HFF-Myc (cell line): ENCODE data around the gene PPP2R5B.

Source experiments
- DNase-seq: peaks from one replicate; pipeline ENCODE4 v3.0.0-alpha.2; 2011; ENCODE audit warnings: low read depth; ENCODE audit errors: extremely low read depth
- H3K4me3 ChIP-seq: replicated peaks from 2 replicates; pipeline ENCODE4 v1.5.1; 2011; ENCODE audit warnings: low read depth, mild to moderate bottlenecking, control low read depth, low read length
- TF ChIP-seq, protein P1 (sequence below): IDR thresholded peaks from 2 replicates; pipeline ENCODE4 v1.5.1; 2012; ENCODE audit warnings: mild to moderate bottlenecking, low read depth, low read length, control low read depth; ENCODE audit errors: missing control alignments

The PPP2R5B gene

DNA sequence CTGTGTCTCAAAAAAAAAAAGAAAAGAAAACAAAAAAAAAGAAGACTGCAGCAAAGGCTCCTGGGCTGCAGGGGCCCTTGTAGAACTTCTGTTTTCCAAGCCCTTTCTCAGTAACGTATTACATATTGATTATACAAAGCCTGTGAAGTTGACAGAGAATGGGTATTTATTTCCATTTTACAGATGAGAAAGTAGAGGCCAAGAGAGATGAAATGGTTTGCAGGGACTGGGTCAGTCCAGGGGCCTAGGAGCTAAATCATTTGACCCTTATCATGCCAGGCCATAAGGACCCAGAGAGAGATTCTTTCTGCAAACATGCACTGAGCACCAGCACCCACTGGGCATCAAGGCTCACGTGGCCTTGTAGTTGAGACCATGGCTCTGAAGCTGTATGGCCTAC is 4.5 kb downstream of the PPP2R5B start:
- DNase-seq = no peak
- no peak overlapping the region for H3K4me3 ChIP-seq
- TF ChIP-seq, protein P1, sequence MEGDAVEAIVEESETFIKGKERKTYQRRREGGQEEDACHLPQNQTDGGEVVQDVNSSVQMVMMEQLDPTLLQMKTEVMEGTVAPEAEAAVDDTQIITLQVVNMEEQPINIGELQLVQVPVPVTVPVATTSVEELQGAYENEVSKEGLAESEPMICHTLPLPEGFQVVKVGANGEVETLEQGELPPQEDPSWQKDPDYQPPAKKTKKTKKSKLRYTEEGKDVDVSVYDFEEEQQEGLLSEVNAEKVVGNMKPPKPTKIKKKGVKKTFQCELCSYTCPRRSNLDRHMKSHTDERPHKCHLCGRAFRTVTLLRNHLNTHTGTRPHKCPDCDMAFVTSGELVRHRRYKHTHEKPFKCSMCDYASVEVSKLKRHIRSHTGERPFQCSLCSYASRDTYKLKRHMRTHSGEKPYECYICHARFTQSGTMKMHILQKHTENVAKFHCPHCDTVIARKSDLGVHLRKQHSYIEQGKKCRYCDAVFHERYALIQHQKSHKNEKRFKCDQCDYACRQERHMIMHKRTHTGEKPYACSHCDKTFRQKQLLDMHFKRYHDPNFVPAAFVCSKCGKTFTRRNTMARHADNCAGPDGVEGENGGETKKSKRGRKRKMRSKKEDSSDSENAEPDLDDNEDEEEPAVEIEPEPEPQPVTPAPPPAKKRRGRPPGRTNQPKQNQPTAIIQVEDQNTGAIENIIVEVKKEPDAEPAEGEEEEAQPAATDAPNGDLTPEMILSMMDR = no peak

- DNase-seq = no peak
- no peak overlapping the region for H3K4me3 ChIP-seq
- TF ChIP-seq, protein P1 = no peak
Observed at GRCh38 chr11:64929625-64930024, 5.1 kb downstream of the PPP2R5B start.

GRCh38 chr11:64930340-64930739 is 5.9 kb downstream of the PPP2R5B start:
- TF ChIP-seq, protein P1 = no peak
- no peak overlapping the region for H3K4me3 ChIP-seq
- DNase-seq = no peak

GRCh38 chr11:64931290-64931689 is 6.8 kb downstream of the PPP2R5B start:
- TF ChIP-seq, protein P1 = no peak
- no peak overlapping the region for H3K4me3 ChIP-seq
- no peak for DNase-seq

DNA sequence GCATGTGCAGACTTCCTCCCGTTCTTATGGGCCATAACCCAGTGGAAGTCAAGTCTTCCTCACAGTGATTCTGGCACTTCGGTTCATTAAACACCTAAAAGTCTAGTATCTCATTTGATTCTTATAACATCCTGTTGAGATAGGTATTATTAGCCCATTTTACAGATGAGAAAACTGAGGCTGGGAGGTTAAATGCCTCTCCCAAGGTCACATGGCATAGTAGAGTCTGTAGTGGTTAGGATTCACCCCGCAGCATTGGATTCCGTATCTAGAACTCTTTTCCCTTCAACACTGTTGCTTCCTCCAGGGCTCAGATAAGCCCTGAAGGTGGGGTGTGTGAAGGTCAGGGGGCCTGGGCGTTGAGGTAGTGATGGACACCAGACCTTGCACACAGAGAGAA is 7.8 kb downstream of the PPP2R5B start:
- no peak overlapping the region for H3K4me3 ChIP-seq
- no peak for DNase-seq
- TF ChIP-seq, protein P1 = no peak

DNA sequence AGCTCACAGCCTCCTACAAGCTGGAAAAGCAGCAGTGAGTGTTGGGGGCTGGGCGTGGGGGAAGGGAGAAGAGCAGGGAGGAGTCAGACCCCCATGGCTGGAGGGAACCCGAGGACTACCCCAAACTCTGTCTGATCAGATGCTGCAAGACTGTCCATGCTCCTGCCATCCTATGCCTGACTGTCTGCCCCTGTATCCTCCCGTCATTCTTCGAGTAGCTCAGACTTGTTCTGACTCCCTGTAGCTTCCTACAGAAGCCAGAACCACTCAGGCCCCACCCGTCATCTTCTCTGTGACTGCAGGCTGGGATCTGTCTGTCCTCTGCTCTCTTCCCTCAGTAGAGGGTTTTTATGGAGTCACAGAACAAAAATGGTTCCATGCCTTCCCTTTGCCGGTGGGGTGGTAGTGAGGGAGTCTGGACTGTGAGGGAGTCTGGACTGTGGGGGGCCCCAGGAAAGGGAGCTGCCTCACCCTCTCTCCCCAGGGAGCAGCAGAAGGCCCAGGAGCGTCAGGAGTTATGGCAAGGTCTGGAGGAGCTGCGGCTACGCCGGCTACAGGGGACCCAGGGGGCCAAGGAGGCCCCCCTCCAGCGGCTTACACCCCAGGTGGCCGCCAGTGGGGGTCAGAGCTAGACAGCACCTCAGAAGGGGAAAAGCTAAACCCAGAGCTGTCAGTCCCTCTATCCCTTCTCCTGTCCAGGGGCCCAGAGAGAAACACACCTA is 8.9 kb downstream of the PPP2R5B start:
- no peak overlapping the region for H3K4me3 ChIP-seq
- TF ChIP-seq, protein P1 = no peak

More for the DNA sequence above, 8.9 kb downstream of the PPP2R5B start:
- DNase-seq = no peak
